Esophagus squamous epithelium (tissue), 4 donors: ENCODE results near the gene SYT9.

Experiments
- CTCF ChIP-seq, 6 experiments: fragments of 450-650 bp in 4 of 6; fragments of 200-600 bp in 2 of 6; sonication (generic) in 2 of 6; IDR thresholded peaks; one replicate each; pipeline ENCODE4 v1.5.1; 2016 to 2019; ENCODE audit warnings: antibody characterized with exemption in 6 of 6, mild to moderate bottlenecking in 4 of 6, moderate library complexity in 4 of 6
- POLR2A ChIP-seq, 4 donors: fragments of 450-650 bp; IDR thresholded peaks; one replicate each; pipeline ENCODE4 v1.6.1; 2017; ENCODE audit warnings: antibody characterized with exemption in 4 of 4, mild to moderate bottlenecking in 4 of 4, moderate library complexity in 3 of 4

- TF ChIP-seq CTCF (IDR thresholded peaks at IDR 0.05) = no peak
- no peak for TF ChIP-seq POLR2A (IDR thresholded peaks at IDR 0.05)
These were observed 176.0 kb downstream of the SYT9 start for GRCh38 chr11:7427733-7428132.
